Ishikawa (cell line): ENCODE results near the gene TSNAX.

Experiments
- CEBPB ChIP-seq: IDR thresholded peaks from 2 replicates; pipeline ENCODE4 v1.6.1; 2012
- CREB1 ChIP-seq: IDR thresholded peaks from 2 replicates; pipeline ENCODE4 v1.6.1; 2012; ENCODE audit warnings: low read depth
- EGR1 ChIP-seq: IDR thresholded peaks from 2 replicates; pipeline ENCODE4 v1.6.1; 2012
- EP300 ChIP-seq: IDR thresholded peaks from 2 replicates; pipeline ENCODE4 v1.6.1; 2012; ENCODE audit warnings: borderline replicate concordance
- FOXM1 ChIP-seq: IDR thresholded peaks from 2 replicates; pipeline ENCODE4 v1.6.1; 2012; ENCODE audit warnings: low read depth, borderline replicate concordance
- NFIC ChIP-seq: IDR thresholded peaks from 2 replicates; pipeline ENCODE4 v1.6.1; 2012
- RAD21 ChIP-seq: IDR thresholded peaks from 2 replicates; pipeline ENCODE4 v1.6.1; 2012; ENCODE audit warnings: low read depth
- TAF1 ChIP-seq: IDR thresholded peaks from 2 replicates; pipeline ENCODE4 v1.6.1; 2012; ENCODE audit warnings: low read depth, mild to moderate bottlenecking
- TCF12 ChIP-seq: IDR thresholded peaks from 2 replicates; pipeline ENCODE4 v1.6.1; 2012; ENCODE audit warnings: low read depth
- TEAD4 ChIP-seq: IDR thresholded peaks from 2 replicates; pipeline ENCODE4 v1.6.1; 2012
- YY1 ChIP-seq: IDR thresholded peaks from 2 replicates; pipeline ENCODE4 v1.6.1; 2012; ENCODE audit warnings: low read depth
- ZBTB7A ChIP-seq: IDR thresholded peaks from 2 replicates; pipeline ENCODE4 v1.6.1; 2012; ENCODE audit warnings: low read depth
- TF ChIP-seq, protein P1 (sequence below): IDR thresholded peaks from 2 replicates; pipeline ENCODE4 v1.6.1; 2012
- TF ChIP-seq, protein P2 (sequence below): IDR thresholded peaks from 2 replicates; pipeline ENCODE4 v1.6.1; 2012; ENCODE audit warnings: low read depth, mild to moderate bottlenecking
- TF ChIP-seq, protein P3 (sequence below): IDR thresholded peaks from 2 replicates; pipeline ENCODE4 v1.6.1; 2012

The TSNAX gene

DNA sequence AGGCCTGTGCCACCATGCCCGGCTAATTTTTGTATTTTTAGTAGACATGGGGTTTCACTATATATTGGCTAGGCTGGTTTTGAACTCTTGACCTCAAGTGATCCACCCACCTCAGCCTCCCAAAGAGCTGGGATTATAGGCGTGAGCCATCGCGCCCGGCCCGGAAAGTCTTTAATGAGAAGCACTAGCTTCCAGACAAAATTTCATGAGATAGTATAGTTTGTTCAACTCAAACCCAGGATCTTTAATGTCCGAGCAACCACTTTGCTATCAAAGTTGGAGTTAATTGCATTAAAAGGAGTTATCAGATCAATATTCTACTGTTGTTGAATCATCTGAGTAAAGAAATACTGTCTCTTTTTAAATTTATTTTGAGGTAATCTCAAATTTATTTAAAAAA lies 4.8 kb downstream of the TSNAX start:
- TF ChIP-seq EGR1 = no peak
- TF ChIP-seq, protein P1, sequence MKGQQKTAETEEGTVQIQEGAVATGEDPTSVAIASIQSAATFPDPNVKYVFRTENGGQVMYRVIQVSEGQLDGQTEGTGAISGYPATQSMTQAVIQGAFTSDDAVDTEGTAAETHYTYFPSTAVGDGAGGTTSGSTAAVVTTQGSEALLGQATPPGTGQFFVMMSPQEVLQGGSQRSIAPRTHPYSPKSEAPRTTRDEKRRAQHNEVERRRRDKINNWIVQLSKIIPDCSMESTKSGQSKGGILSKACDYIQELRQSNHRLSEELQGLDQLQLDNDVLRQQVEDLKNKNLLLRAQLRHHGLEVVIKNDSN = no peak
- no peak for TF ChIP-seq CEBPB
- TF ChIP-seq EP300 = no peak
- TF ChIP-seq CREB1 = no peak
- no peak for TF ChIP-seq FOXM1
- TF ChIP-seq, protein P2, sequence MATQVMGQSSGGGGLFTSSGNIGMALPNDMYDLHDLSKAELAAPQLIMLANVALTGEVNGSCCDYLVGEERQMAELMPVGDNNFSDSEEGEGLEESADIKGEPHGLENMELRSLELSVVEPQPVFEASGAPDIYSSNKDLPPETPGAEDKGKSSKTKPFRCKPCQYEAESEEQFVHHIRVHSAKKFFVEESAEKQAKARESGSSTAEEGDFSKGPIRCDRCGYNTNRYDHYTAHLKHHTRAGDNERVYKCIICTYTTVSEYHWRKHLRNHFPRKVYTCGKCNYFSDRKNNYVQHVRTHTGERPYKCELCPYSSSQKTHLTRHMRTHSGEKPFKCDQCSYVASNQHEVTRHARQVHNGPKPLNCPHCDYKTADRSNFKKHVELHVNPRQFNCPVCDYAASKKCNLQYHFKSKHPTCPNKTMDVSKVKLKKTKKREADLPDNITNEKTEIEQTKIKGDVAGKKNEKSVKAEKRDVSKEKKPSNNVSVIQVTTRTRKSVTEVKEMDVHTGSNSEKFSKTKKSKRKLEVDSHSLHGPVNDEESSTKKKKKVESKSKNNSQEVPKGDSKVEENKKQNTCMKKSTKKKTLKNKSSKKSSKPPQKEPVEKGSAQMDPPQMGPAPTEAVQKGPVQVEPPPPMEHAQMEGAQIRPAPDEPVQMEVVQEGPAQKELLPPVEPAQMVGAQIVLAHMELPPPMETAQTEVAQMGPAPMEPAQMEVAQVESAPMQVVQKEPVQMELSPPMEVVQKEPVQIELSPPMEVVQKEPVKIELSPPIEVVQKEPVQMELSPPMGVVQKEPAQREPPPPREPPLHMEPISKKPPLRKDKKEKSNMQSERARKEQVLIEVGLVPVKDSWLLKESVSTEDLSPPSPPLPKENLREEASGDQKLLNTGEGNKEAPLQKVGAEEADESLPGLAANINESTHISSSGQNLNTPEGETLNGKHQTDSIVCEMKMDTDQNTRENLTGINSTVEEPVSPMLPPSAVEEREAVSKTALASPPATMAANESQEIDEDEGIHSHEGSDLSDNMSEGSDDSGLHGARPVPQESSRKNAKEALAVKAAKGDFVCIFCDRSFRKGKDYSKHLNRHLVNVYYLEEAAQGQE = no peak
- no peak for TF ChIP-seq NFIC
- no peak for TF ChIP-seq RAD21
- TF ChIP-seq TAF1 = no peak
- no peak for TF ChIP-seq ZBTB7A
- no peak for TF ChIP-seq TEAD4
- TF ChIP-seq, protein P3, sequence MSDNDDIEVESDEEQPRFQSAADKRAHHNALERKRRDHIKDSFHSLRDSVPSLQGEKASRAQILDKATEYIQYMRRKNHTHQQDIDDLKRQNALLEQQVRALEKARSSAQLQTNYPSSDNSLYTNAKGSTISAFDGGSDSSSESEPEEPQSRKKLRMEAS = no peak
- no peak for TF ChIP-seq TCF12
- TF ChIP-seq YY1 = no peak

DNA sequence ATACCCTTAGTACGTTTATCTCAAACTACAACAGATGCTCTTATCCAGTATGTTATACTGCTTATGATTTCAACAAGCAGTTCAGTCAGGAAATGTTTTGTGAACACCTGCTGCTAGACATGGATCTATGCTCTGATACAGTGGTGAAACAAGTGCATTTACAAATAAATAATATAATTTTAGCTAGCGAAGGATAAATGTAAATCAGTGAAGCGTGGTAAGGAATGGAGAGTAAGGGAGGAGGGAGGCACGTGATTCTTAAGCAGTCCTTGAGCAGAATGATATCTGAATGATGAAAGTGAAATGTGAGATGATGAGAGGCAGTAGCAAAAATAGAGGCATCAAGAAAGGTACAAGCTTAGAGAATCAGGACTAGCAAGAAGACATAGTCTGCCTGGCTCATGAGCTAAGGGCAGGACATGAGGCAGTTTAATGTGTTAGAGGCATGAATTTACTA lies 6.3 kb downstream of the TSNAX start:
- TF ChIP-seq, protein P1 = peak; percentile 42; the same call in 1 of the 2 replicates
- TF ChIP-seq CEBPB = no peak

DNA sequence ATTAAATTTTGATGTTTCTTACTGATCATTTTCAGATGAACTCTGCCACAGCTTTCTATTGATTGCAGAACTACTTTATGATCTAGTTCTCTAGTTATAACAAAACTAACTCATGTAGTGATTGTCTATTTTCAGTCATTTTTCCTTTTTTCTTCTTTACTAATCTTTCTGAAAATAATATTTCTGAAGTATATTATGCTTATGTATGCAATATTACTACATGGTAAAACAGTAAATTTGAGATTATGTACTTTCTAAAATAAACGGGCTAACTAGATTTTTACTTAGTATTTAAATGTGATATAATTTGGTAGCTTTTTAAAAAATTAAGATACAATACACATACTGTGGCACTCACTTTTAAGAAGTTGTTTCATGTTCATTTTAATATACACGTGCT lies 7.6 kb downstream of the TSNAX start:
- TF ChIP-seq NFIC (no peak), EP300 (no peak)
- TF ChIP-seq, protein P3 = no peak

DNA sequence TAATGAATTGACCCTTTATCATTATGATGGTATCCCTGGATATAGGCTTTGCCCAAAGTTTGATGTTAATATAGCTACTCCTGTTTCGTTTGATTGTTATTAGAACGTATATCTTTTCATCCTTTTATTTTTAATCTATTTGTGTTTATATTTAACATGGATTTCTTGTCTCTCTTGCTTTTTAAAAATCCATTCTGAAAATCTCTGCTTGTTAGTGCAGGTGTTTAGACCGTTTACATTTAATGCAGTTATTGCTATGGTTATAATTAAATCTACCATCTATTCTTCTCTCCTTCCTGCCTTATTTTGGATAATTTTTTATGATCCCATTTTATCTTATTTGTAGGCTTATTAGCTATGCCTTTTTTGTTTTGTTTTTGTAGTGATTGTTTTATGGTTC lies 12.4 kb downstream of the TSNAX start:
- TF ChIP-seq, protein P3 = no peak
- no peak for TF ChIP-seq YY1
- no peak for TF ChIP-seq TEAD4
- no peak for TF ChIP-seq ZBTB7A
- TF ChIP-seq TAF1 = no peak
- TF ChIP-seq, protein P1 = no peak
- TF ChIP-seq RAD21 = no peak
- no peak for TF ChIP-seq FOXM1
- no peak for TF ChIP-seq TCF12
- no peak for TF ChIP-seq CEBPB
- no peak for TF ChIP-seq EGR1
- TF ChIP-seq NFIC = no peak
- no peak for TF ChIP-seq EP300
- TF ChIP-seq CREB1 = no peak
- TF ChIP-seq, protein P2 = no peak

DNA sequence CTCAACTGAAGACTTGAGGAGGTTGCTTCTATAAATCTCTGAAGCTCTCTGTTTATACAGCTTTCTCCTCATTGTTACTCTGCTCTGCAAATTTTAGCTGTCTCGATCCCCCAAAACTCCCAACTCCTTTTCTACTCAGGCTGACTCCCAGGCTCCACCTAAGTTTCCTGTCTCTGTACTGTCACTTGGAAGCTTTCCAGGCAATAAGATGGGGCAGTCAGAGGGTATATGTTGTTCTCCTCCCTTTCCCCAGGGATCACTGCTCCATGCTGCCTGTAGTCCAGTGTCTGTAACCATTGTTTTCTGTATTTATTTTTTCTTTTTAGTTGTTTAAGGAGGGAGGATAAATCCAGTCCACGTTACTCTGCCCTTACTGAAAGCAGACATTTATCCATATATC lies 13.4 kb downstream of the TSNAX start:
- TF ChIP-seq ZBTB7A = no peak
- TF ChIP-seq RAD21 = no peak
- no peak for TF ChIP-seq TAF1
- TF ChIP-seq CREB1 = no peak
- TF ChIP-seq CEBPB = no peak
- no peak for TF ChIP-seq EGR1
- TF ChIP-seq TEAD4 = no peak
- TF ChIP-seq EP300 = no peak
- no peak for TF ChIP-seq NFIC
- no peak for TF ChIP-seq TCF12
- TF ChIP-seq, protein P1 = no peak
- no peak for TF ChIP-seq YY1
- TF ChIP-seq, protein P2 = no peak
